ENCODE results near the gene SIPA1L2. TPM values are rescaled to one million over a fixed set of nuclear protein-coding genes. Genes with fewer than 3 reads are reported as not detected.

SIPA1L2 gene
- total and polyA plus RNA-seq, 10 donors, result 1.1 to 67.7 (median 27.7) TPM

DNA sequence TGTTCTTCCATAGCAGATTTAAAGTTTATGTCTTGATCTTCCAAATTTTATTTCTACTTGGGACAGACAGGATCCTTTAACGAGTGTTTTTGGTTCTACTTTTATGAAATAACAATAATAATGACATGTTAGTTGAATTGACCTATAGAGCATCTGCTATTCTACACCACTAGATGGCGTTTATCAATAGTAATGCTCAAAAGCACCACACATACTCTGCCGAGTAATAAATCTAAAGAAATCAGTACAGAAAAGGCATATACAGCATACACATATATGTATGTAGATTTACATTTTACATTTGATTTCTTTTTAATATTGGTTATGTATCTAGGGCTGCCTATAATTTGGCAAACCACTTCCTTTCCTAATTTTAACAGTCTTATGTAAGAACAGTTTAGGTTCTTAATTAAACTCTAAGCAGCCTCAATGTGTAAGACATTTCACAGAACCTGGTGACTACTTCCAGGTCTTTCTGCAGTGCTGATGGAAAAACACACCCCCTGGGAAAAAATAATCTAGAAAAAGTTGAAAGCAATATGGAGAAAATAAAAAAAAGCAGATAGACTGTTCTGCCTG lies 5.9 kb upstream of the SIPA1L2 start:
- TF ChIP-seq POLR2AphosphoS5 (IDR thresholded peaks at IDR 0.05), result no peak
- TF ChIP-seq, protein P1, sequence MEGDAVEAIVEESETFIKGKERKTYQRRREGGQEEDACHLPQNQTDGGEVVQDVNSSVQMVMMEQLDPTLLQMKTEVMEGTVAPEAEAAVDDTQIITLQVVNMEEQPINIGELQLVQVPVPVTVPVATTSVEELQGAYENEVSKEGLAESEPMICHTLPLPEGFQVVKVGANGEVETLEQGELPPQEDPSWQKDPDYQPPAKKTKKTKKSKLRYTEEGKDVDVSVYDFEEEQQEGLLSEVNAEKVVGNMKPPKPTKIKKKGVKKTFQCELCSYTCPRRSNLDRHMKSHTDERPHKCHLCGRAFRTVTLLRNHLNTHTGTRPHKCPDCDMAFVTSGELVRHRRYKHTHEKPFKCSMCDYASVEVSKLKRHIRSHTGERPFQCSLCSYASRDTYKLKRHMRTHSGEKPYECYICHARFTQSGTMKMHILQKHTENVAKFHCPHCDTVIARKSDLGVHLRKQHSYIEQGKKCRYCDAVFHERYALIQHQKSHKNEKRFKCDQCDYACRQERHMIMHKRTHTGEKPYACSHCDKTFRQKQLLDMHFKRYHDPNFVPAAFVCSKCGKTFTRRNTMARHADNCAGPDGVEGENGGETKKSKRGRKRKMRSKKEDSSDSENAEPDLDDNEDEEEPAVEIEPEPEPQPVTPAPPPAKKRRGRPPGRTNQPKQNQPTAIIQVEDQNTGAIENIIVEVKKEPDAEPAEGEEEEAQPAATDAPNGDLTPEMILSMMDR (IDR thresholded peaks at IDR 0.05 in 8 of 11, conservative IDR thresholded peaks at IDR 0.05 in 3 of 11), result peak; percentile 28 to 88 (median 77)
- intact Hi-C loops (cut with DNase I; ENCODE audit: low total_unique reads), result loop anchor here (5.0 to 10.0 kb wide), 3 partner anchors 319 to 539 kb away; partner anchors contain the start of gene NTPCR
- Histone ChIP-seq H3K36me3 (no peaks in the 10 kb centered on the region), H3K4me1 (peaks cover under 1 to 30% (median 5%) of the 10 kb centered on the region in 6 donors), H3K9me3 (no peaks in the 10 kb centered on the region), H3K27me3 (replicated peaks in 1 of 7) (peaks cover 0 to 13% (median 0%) of the 10 kb centered on the region in 7 donors), H3K27ac (no peak overlapping the region), H3K4me3 (no peak overlapping the region)
- no peak for DNase-seq
- 0 to 2% (median 1%) methylated on average over 3 of the region's 3 CpGs for WGBS, 5 donors

DNA sequence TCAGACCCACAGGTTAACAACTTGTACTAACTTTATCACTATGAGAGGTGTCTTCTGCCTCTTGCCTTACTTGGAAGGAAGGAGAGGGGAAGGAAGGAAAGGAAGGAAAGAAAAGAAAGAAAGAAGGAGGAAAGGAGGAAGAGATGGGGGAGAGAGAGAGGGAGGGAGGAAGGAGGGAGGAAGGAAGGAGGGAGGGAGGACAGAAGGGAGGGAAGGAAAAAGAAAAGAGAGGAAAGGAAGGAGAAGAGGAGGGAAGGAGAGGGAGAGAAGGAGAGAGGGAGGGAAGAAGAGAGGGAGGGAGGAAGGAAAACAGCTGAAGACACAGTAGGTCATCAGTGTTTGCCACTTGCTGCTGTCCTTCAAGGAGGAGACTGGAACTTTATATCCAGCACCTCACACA lies 5.3 kb upstream of the SIPA1L2 start:
- Histone ChIP-seq H3K9me3 (no peaks in the 10 kb centered on the region), H3K4me1 (peaks cover 5 to 36% (median 11%) of the 10 kb centered on the region in 6 donors), H3K4me3 (no peak overlapping the region), H3K27me3 (replicated peaks in 1 of 7) (peaks cover 0 to 19% (median 0%) of the 10 kb centered on the region in 7 donors), H3K27ac (no peak overlapping the region), H3K36me3 (no peaks in the 10 kb centered on the region)
- DNase-seq, result no peak
- TF ChIP-seq POLR2A (IDR thresholded peaks at IDR 0.05) (no peak), POLR2AphosphoS5 (IDR thresholded peaks at IDR 0.05) (no peak)
- TF ChIP-seq, protein P1 (IDR thresholded peaks at IDR 0.05 in 8 of 11, conservative IDR thresholded peaks at IDR 0.05 in 3 of 11), result no peak
- intact Hi-C loops (cut with DNase I; ENCODE audit: low total_unique reads), result loop anchor here (5.0 to 10.0 kb wide), 3 partner anchors 320 to 540 kb away; partner anchors contain the start of gene NTPCR

GRCh38 chr1:232634096-232634495 lies 4.2 kb upstream of the SIPA1L2 start:
- no peaks in the 10 kb centered on the region for H3K36me3 ChIP-seq
- 51 to 72% (median 59%) methylated on average over 5 of the region's 5 CpGs for WGBS, 5 donors
- no peaks in the 10 kb centered on the region for H3K9me3 ChIP-seq
- intact Hi-C loops (cut with DNase I; ENCODE audit: low total_unique reads), result loop anchor here (10.0 kb wide), 2 partner anchors 321 to 541 kb away; partner anchors contain the start of gene NTPCR
- no peak overlapping the region for H3K4me3 ChIP-seq
- DNase-seq, result peak; percentile 80
- H3K4me1 ChIP-seq, result peaks cover 5 to 43% (median 18%) of the 10 kb centered on the region in 6 donors
- TF ChIP-seq POLR2A (IDR thresholded peaks at IDR 0.05), result no peak
- TF ChIP-seq, protein P1 (IDR thresholded peaks at IDR 0.05 in 8 of 11, conservative IDR thresholded peaks at IDR 0.05 in 3 of 11), result no peak
- TF ChIP-seq POLR2AphosphoS5 (IDR thresholded peaks at IDR 0.05), result peak in 1 of 3 donors; percentile 16
- peak overlapping the region in 3 of 8 donors; percentile 7 to 44 (median 37) for H3K27ac ChIP-seq
- peaks cover 0 to 30% (median 5%) of the 10 kb centered on the region in 7 donors for H3K27me3 ChIP-seq (replicated peaks in 1 of 7)

GRCh38 chr1:232630894-232631195 lies 912 bp upstream of the SIPA1L2 start:
- intact Hi-C loops (cut with DNase I; ENCODE audit: low total_unique reads), result loop anchor here (10.0 kb wide), 2 partner anchors 324 to 544 kb away; partner anchors contain the start of gene NTPCR
- Histone ChIP-seq H3K27me3 (replicated peaks in 1 of 7) (peaks cover 0 to 52% (median 10%) of the 10 kb centered on the region in 7 donors), H3K4me3 (peak overlapping the region; percentile 65 to 90 (median 79)), H3K36me3 (no peaks in the 10 kb centered on the region), H3K4me1 (peaks cover 5 to 73% (median 36%) of the 10 kb centered on the region in 6 donors), H3K27ac (peak overlapping the region in 7 of 8 donors; percentile 81 to 87 (median 84)), H3K9me3 (no peaks in the 10 kb centered on the region)
- no peak for DNase-seq
- 0 to 3% (median 1%) methylated on average over 8 of the region's 8 CpGs for WGBS, 5 donors
- TF ChIP-seq POLR2A (IDR thresholded peaks at IDR 0.05) (no peak), POLR2AphosphoS5 (IDR thresholded peaks at IDR 0.05) (no peak)
- TF ChIP-seq, protein P1 (IDR thresholded peaks at IDR 0.05 in 8 of 11, conservative IDR thresholded peaks at IDR 0.05 in 3 of 11), result no peak

All from spleen (tissue), 11 donors.